Activated CD4-positive, alpha-beta T cell treated with anti-CD3 and anti-CD28 coated beads, Interleukin-2, amount 10 ng/mL, durations not matched to agents 24 days and 14 days (primary cell): ENCODE measurements around the gene EIF2D. TPM values are rescaled to one million over a fixed set of nuclear protein-coding genes. Genes with fewer than 3 reads are reported as not detected.
A peak's percentile ranks its signal among the peaks of the same experiment; 100 is the strongest.
"Not testable (repeated sequence)": the region's sequence is repeated elsewhere in the genome, so short reads cannot be mapped to it uniquely, and the experiment has no call there.

Source experiments
- DNase-seq: peaks from one replicate; pipeline ENCODE4 v3.0.0; 2022
- H3K27ac Mint-ChIP-seq: one replicate; pipeline ENCODE4 v1.8.0; 2022; ENCODE audit warnings: mild to moderate bottlenecking, mixed read lengths
- H3K27me3 Mint-ChIP-seq: one replicate; pipeline ENCODE4 v1.8.0; 2022; ENCODE audit warnings: mixed read lengths
- H3K36me3 Mint-ChIP-seq: one replicate; pipeline ENCODE4 v1.8.0; 2022; ENCODE audit warnings: low read depth, mild to moderate bottlenecking, mixed read lengths
- H3K4me1 Mint-ChIP-seq: one replicate; pipeline ENCODE4 v1.8.0; 2021; ENCODE audit warnings: mixed read lengths
- H3K4me3 Mint-ChIP-seq: one replicate; pipeline ENCODE4 v1.8.0; 2022; ENCODE audit warnings: mild to moderate bottlenecking, moderate library complexity, mixed read lengths
- H3K9me3 Mint-ChIP-seq: one replicate; pipeline ENCODE4 v1.8.0; 2021; ENCODE audit warnings: mixed read lengths
- intact Hi-C: fragments of 100-400 bp; cut with micrococcal nuclease; formaldehyde crosslinking; loops from one replicate; pipeline ENCODE4 v1.15.1; 2023
- total RNA-seq: library from RNA; stranded (reverse); gene quantifications from 2 replicates; pipeline ENCODE4 v1.2.3, GENCODE V29; 2022

Gene EIF2D
- total RNA-seq, 1 donor from 2014 or later: 86.6 TPM

DNA sequence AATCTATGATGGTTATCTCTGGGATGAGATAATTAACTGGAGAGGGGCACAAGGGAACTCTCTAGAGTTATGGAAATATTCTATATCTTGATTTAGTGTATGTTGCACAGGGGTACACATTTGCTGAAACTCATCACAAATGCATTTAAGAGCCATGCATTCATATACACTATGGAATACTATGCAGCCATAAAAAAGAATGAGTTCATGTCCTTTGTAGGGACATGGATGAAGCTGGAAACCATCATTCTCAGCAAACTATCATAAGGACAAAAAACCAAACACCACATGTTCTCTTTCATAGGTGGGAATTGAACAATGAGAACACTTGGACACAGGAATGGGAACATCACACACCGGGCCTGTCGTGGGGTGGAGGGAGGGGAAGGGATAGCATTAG lies 14.1 kb upstream of the EIF2D start:
- H3K27me3 Mint-ChIP-seq: peaks cover 27% of the 10 kb centered on the region
- intact Hi-C loops, H3K4me3 Mint-ChIP-seq, DNase-seq, H3K9me3 Mint-ChIP-seq, H3K27ac Mint-ChIP-seq, H3K4me1 Mint-ChIP-seq, H3K36me3 Mint-ChIP-seq: not testable (repeated sequence)

DNA sequence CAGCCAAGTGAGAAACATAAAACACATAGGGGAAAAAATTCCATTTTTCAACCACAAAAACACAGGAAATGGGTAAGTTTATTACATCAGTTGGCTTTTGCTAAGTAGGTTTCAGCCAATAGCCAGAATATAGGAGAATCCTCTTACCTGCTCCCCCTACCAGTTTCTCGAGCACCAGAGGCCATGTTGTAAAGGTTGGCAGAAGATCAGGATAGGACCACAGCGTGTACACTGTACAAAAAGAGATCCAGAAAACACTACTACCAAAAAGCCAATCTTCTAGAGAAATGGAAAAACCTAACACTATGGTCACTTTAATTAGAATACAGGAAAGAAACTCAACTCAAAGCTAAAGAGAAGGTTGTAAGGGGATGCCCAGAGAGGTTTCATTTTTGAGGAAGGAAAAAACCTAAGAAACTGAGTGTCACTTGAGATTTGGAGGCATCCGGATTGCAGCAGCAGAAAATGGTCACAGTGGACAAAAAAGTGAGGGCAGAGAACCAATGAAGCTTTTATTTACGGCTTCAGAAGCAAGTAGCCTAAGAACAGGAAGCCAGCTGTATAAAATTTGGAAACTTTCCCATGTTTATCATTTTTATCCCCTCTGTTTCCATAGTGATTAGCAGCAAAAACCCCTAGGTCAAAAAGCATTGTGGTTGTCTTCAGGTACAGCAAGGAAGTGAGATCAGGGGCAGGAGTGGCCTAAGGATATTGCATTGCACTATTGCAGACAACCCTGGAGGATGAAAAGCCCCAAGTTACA lies 2.9 kb downstream of the EIF2D start:
- no peaks in the 10 kb centered on the region for H3K27me3 Mint-ChIP-seq
- intact Hi-C loops: loop anchor here (1.0 to 5.0 kb wide), 5 partner anchors 19 to 313 kb away; partner anchors contain the start of genes DYRK3 and FCMR
- H3K36me3 Mint-ChIP-seq: peaks cover 39% of the 10 kb centered on the region
- DNase-seq: peak; percentile 73
- no peaks in the 10 kb centered on the region for H3K9me3 Mint-ChIP-seq
- peak overlapping the region; percentile 93 for H3K27ac Mint-ChIP-seq
- H3K4me1 Mint-ChIP-seq: peaks cover 32% of the 10 kb centered on the region
- peak overlapping the region; percentile 70 for H3K4me3 Mint-ChIP-seq

DNA sequence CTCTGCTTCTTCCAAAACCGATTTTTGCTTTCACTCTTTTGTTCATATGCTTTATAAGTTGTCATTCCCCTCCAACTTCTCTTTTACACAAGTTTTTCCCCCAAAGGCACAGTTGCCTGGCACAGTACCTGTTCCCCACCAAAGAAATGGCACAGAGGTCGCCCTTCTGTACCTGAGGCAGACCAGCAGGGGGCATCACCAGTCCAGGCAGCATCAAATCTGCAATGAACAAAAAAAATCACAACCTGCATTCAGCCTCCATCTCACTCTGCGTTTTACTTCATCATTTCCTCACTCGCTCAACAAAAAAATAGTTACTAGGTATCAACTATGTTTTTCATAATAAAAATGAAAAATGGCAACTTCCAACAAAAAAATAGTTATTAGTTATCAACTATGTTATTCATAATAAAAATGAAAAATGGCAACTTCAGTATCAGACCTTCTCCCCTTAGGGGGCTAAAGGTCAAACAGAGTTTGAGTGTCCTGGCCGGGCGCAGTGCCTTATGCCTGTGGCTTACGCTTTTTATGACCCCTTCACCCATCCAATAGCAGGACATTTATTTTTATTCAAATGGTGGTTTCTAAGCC lies 4.1 kb downstream of the EIF2D start:
- Mint-ChIP-seq H3K4me3 (peak overlapping the region; percentile 70), H3K36me3 (peaks cover 47% of the 10 kb centered on the region), H3K27me3 (no peaks in the 10 kb centered on the region), H3K4me1 (peaks cover 32% of the 10 kb centered on the region), H3K9me3 (no peaks in the 10 kb centered on the region), H3K27ac (peak overlapping the region; percentile 93)
- intact Hi-C loops: loop anchor here (1.0 to 5.0 kb wide), 3 partner anchors 27 to 314 kb away; partner anchors contain the start of genes DYRK3 and FCMR
- DNase-seq: peak; percentile 87

DNA sequence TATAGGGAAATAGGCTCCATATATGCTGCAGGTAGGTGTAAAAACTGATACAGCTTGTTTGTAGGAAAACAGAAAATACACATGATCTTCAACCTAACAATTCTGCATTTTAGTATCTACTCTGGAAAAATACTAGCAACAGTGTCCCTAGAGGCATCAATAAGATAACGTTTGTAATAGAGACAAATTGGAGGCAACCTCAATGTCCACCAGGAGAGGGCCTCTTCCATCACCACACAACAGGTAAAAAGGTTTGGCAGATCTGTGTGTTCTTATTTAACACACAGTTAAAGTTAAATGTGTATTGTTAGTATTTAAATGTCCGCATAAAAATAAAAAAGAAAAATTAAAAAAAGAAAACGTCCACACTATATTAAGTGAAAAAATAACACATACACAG lies 5.4 kb downstream of the EIF2D start:
- DNase-seq: no peak
- intact Hi-C loops: loop anchor here (5.0 kb wide), 1 partner anchor 315 kb away; the partner anchor contains the start of gene FCMR
- Mint-ChIP-seq H3K4me1 (peaks cover 30% of the 10 kb centered on the region), H3K36me3 (peaks cover 56% of the 10 kb centered on the region), H3K27me3 (no peaks in the 10 kb centered on the region), H3K4me3 (no peak overlapping the region), H3K27ac (peak overlapping the region; percentile 22), H3K9me3 (no peaks in the 10 kb centered on the region)

DNA sequence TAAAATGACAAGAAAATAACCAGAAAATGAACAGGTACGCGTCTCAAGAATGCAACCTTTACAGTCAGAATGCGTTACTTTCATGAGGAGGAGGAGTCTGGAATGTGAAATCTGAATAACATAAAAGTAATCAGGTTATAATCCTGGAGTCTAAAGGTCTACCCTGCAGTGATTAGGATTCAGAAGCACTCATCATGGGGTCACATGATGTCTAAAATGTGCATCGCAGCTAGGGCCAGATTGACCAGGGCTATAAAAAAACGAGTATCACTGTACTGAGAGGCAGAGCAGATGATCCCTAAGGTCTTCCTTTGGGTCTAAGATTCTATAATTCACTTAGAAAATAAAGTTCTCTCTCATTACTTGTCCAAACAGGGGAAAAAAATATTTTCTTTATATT lies 7.4 kb downstream of the EIF2D start:
- Mint-ChIP-seq H3K27ac (no peak overlapping the region), H3K36me3 (peaks cover 54% of the 10 kb centered on the region), H3K4me1 (peaks cover 20% of the 10 kb centered on the region), H3K9me3 (no peaks in the 10 kb centered on the region), H3K4me3 (no peak overlapping the region), H3K27me3 (no peaks in the 10 kb centered on the region)
- no peak for DNase-seq
- intact Hi-C loops: loop anchor here (5.0 kb wide), 1 partner anchor 317 kb away; the partner anchor contains the start of gene FCMR

DNA sequence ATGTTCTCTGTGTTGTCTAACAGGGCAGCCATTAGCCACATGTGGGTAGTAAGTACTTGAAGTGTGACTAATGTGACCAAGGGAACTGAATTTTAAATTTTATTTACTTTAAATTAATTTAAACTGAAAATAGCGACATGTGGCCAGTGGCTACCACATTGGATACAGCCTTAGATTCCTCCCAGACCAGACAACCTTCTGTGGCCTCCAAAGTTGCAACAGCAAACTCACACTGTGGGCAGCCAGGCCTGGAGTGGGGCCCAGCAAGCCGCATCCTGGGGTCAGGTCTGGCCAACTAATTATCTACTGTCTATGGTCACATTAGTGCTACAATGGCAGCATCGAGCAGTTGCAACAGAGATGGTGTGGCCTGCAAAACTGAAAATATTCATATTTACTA lies 11.7 kb downstream of the EIF2D start:
- Mint-ChIP-seq H3K27me3 (no peaks in the 10 kb centered on the region), H3K4me1 (peaks cover 3% of the 10 kb centered on the region), H3K36me3 (peaks cover 58% of the 10 kb centered on the region), H3K4me3 (no peak overlapping the region), H3K27ac (no peak overlapping the region), H3K9me3 (no peaks in the 10 kb centered on the region)
- DNase-seq: no peak
- intact Hi-C loops: no loop called here

DNA sequence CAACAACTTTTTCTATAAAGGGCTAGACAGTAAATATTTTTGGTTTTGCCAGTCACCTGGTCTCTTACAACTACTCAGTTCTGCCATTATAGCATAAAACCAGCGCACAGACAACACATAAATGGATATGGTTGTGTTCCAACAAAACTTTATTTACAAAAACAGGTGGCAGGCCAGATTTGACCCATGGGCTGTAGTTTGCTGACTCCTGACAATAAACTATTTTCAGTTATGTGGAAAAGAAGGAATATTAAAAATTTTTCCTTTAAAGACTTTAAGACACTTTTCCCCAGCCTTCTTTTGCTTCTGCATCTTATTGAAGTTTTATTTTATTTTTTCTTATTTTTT lies 16.0 kb downstream of the EIF2D start:
- Mint-ChIP-seq H3K27ac (peak overlapping the region; percentile 23), H3K9me3 (no peaks in the 10 kb centered on the region), H3K27me3 (no peaks in the 10 kb centered on the region), H3K36me3 (peaks cover 68% of the 10 kb centered on the region), H3K4me3 (no peak overlapping the region), H3K4me1 (peaks cover 22% of the 10 kb centered on the region)
- intact Hi-C loops: no loop called here
- DNase-seq: no peak

DNA sequence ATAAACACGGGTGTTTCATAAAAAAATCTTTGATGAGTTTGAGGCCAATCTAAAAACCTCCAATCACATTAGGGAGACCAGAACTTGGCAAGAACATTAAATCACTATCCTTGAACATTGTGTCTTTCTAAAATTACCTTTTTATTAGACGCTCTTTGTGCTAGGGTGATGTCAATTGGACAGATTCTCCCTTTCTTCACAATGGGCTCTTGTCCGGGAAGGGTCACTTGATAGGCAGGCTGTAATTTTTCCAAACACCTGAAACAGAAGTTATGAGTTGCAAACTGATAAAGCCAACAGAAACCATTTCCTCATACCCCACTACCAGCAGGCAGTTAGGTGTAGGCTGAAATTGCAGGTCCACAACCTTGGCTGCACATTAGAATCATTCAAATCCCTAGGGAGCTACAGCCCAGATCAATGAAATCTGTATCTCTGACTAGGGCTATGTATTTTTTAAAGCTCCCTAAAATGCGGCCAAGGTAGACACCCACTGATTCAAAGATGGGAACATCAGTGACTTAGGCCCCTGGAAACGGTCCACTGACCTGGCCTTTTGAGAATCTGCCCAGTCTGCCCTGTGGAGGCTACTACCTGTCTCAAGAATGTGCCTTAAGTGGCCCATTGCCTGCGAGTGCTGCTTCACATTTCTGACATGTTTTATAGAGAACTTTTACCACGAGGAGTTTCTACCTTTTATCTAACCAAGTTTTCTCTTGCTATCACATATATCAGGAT lies 16.5 kb downstream of the EIF2D start:
- no peaks in the 10 kb centered on the region for H3K9me3 Mint-ChIP-seq
- peaks cover 27% of the 10 kb centered on the region for H3K4me1 Mint-ChIP-seq
- H3K36me3 Mint-ChIP-seq: peaks cover 69% of the 10 kb centered on the region
- peak overlapping the region; percentile 23 for H3K27ac Mint-ChIP-seq
- no peaks in the 10 kb centered on the region for H3K27me3 Mint-ChIP-seq
- no peak overlapping the region for H3K4me3 Mint-ChIP-seq
- no peak for DNase-seq
- intact Hi-C loops: no loop called here

GRCh38 chr1:206593351-206593925 lies 18.8 kb downstream of the EIF2D start:
- peaks cover 46% of the 10 kb centered on the region for H3K4me1 Mint-ChIP-seq
- intact Hi-C loops: loop anchor here (5.0 kb wide), 1 partner anchor 69 kb away; no protein-coding TSS in a partner anchor

GRCh38 chr1:206591696-206592095 lies 20.6 kb downstream of the EIF2D start:
- peaks cover 58% of the 10 kb centered on the region for H3K4me1 Mint-ChIP-seq
- peaks cover 77% of the 10 kb centered on the region for H3K36me3 Mint-ChIP-seq
- DNase-seq: no peak
- H3K4me3 Mint-ChIP-seq: peak overlapping the region; percentile 42
- no peaks in the 10 kb centered on the region for H3K27me3 Mint-ChIP-seq
- intact Hi-C loops: loop anchor here (2.0 to 5.0 kb wide), 4 partner anchors 17 to 71 kb away; partner anchors contain the start of gene DYRK3
- H3K9me3 Mint-ChIP-seq: no peaks in the 10 kb centered on the region
- H3K27ac Mint-ChIP-seq: peak overlapping the region; percentile 87

More at GRCh38 chr1:206593351-206593925, 18.8 kb downstream of the EIF2D start:
- Mint-ChIP-seq H3K27ac (peak overlapping the region; percentile 67), H3K4me3 (no peak overlapping the region), H3K27me3 (no peaks in the 10 kb centered on the region), H3K9me3 (no peaks in the 10 kb centered on the region), H3K36me3 (peaks cover 72% of the 10 kb centered on the region)
- no peak for DNase-seq

GRCh38 chr1:206591226-206591625 lies 21.0 kb downstream of the EIF2D start:
- peaks cover 62% of the 10 kb centered on the region for H3K4me1 Mint-ChIP-seq
- DNase-seq: no peak
- intact Hi-C loops: loop anchor here (2.0 to 5.0 kb wide), 4 partner anchors 16 to 71 kb away; partner anchors contain the start of gene DYRK3
- no peaks in the 10 kb centered on the region for H3K27me3 Mint-ChIP-seq
- H3K4me3 Mint-ChIP-seq: peak overlapping the region; percentile 78
- no peaks in the 10 kb centered on the region for H3K9me3 Mint-ChIP-seq
- peak overlapping the region; percentile 94 for H3K27ac Mint-ChIP-seq
- H3K36me3 Mint-ChIP-seq: peaks cover 80% of the 10 kb centered on the region

GRCh38 chr1:206590025-206590758 lies 22.1 kb downstream of the EIF2D start:
- peak overlapping the region; percentile 94 for H3K27ac Mint-ChIP-seq

DNA sequence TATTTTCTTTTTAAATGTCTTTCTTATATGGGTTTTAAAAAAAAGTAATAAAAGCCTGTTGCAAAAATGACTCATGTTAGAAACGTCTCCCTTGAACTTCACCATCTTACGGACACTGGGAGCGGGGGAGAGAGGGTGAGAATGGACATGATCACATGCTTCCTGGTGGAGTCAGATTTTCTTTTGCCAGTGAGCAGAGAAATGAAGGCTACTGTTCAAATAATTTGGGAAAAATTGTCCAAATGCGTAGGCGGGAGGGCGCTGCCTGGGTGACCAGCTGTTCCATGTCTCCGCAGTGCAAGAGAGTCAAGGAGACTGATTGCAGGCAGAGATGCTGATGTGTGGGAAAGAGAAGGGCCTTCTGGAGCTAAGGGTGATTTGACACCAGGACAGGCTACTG lies 23.1 kb downstream of the EIF2D start:
- no peaks in the 10 kb centered on the region for H3K27me3 Mint-ChIP-seq
- H3K4me1 Mint-ChIP-seq: peaks cover 71% of the 10 kb centered on the region
- peak overlapping the region; percentile 73 for H3K4me3 Mint-ChIP-seq
- intact Hi-C loops: no loop called here
- no peaks in the 10 kb centered on the region for H3K9me3 Mint-ChIP-seq
- peak; percentile 58 for DNase-seq
- peak overlapping the region; percentile 94 for H3K27ac Mint-ChIP-seq
- H3K36me3 Mint-ChIP-seq: peaks cover 80% of the 10 kb centered on the region

More at GRCh38 chr1:206590025-206590758, 22.1 kb downstream of the EIF2D start:
- H3K9me3 Mint-ChIP-seq: no peaks in the 10 kb centered on the region
- H3K36me3 Mint-ChIP-seq: peaks cover 77% of the 10 kb centered on the region
- peak overlapping the region; percentile 78 for H3K4me3 Mint-ChIP-seq
- peak; percentile 90 for DNase-seq
- intact Hi-C loops: loop anchor here (1.0 to 5.0 kb wide), 8 partner anchors 10 to 86 kb away; partner anchors contain the start of gene DYRK3
- H3K27me3 Mint-ChIP-seq: no peaks in the 10 kb centered on the region
- H3K4me1 Mint-ChIP-seq: peaks cover 65% of the 10 kb centered on the region
